Subcutaneous abdominal adipose tissue (tissue), 5 donors: ENCODE measurements around the gene DCHS1.

Source experiments
- H3K27ac ChIP-seq: one replicate; pipeline ENCODE4 v1.7.0; 2013; ENCODE audit warnings: low read depth, mild to moderate bottlenecking, inconsistent platforms, low read length, moderate library complexity
- H3K27me3 ChIP-seq, 5 donors: one replicate each; pipeline ENCODE4 v1.7.0; 2013; ENCODE audit warnings: low read length in 5 of 5, inconsistent platforms in 1 of 5; ENCODE audit not compliant: control insufficient read depth in 5 of 5, insufficient read depth in 4 of 5
- H3K36me3 ChIP-seq, 5 donors: one replicate each; pipeline ENCODE4 v1.7.0; 2013; ENCODE audit warnings: low read length in 5 of 5; ENCODE audit not compliant: control insufficient read depth in 5 of 5, insufficient read depth in 5 of 5
- H3K4me1 ChIP-seq, 5 donors: one replicate each; pipeline ENCODE4 v1.7.0; 2013; ENCODE audit warnings: low read length in 5 of 5, mild to moderate bottlenecking in 3 of 5, moderate library complexity in 1 of 5; ENCODE audit not compliant: control insufficient read depth in 5 of 5, insufficient read depth in 5 of 5
- H3K4me3 ChIP-seq, 5 donors: one replicate each; pipeline ENCODE4 v1.7.0; 2013; ENCODE audit warnings: low read length in 5 of 5, low read depth in 1 of 5
- H3K9ac ChIP-seq, 5 donors: one replicate each; pipeline ENCODE4 v1.7.0; 2013; ENCODE audit warnings: low read length in 5 of 5, mild to moderate bottlenecking in 4 of 5, moderate library complexity in 3 of 5
- H3K9me3 ChIP-seq, 5 donors: one replicate each; pipeline ENCODE4 v1.7.0; 2013; ENCODE audit warnings: low read length in 5 of 5; ENCODE audit not compliant: control insufficient read depth in 5 of 5
- donor health status: healthy.
- donor health status: healthy.
- donor health status: healthy.
- donor health status: healthy.
- donor health status: healthy.

DCHS1 gene

GRCh38 chr11:6629892-6630631 is 25.5 kb downstream of the DCHS1 start:
- H3K27me3 ChIP-seq, result no peaks in the 10 kb centered on the region
- peaks cover 0 to 19% (median 3%) of the 10 kb centered on the region in 5 donors for H3K4me1 ChIP-seq
- no peak overlapping the region for H3K27ac ChIP-seq
- H3K9ac ChIP-seq, result no peak overlapping the region
- H3K4me3 ChIP-seq, result no peak overlapping the region
- H3K9me3 ChIP-seq, result no peaks in the 10 kb centered on the region
- peaks cover 0 to 81% (median 77%) of the 10 kb centered on the region in 5 donors for H3K36me3 ChIP-seq

DNA sequence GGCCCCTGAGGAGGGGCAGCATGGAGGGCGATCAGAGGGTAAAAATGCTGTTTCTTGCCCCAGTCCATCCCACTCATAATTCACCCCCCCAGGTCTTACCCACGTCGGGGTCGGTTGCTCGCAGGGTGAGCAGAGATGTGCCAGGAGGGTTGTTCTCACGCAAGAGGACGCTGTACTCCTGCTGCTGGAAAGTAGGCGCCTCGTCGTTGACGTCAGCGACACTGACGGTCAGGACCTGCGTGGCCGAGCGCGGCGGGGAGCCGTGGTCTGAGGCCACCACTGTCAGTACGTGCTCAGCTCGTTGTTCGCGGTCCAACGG is 26.1 kb downstream of the DCHS1 start:
- H3K4me3 ChIP-seq, result no peak overlapping the region
- peaks cover 0 to 86% (median 82%) of the 10 kb centered on the region in 5 donors for H3K36me3 ChIP-seq
- H3K27me3 ChIP-seq, result no peaks in the 10 kb centered on the region
- no peak overlapping the region for H3K27ac ChIP-seq
- H3K9ac ChIP-seq, result no peak overlapping the region
- H3K4me1 ChIP-seq, result peaks cover 0 to 13% (median 0%) of the 10 kb centered on the region in 5 donors
- no peaks in the 10 kb centered on the region for H3K9me3 ChIP-seq

DNA sequence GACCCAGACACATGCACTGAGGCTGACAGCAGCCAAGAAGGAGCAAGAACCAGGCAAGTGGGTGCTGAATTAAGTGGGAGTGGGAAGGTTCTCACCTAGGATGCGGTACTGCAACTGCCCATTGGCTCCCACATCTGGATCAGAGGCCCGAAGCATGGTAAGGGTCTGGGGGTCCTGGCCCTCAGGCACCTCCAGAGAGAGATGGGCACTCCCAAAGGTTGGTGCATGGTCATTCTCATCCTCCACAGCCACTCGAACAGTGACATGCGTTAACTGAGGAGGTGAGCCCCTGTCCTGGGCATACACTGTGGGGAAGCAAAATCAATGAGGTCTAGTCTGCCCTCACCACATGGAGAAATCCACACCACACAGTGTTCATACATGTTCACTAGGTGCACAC is 27.1 kb downstream of the DCHS1 start:
- Histone ChIP-seq H3K4me3 (no peak overlapping the region), H3K27ac (no peak overlapping the region), H3K9me3 (no peaks in the 10 kb centered on the region), H3K4me1 (peaks cover 0 to 3% (median 0%) of the 10 kb centered on the region in 5 donors), H3K27me3 (no peaks in the 10 kb centered on the region), H3K9ac (no peak overlapping the region), H3K36me3 (peaks cover 0 to 93% (median 89%) of the 10 kb centered on the region in 5 donors)

GRCh38 chr11:6627762-6628241 is 27.8 kb downstream of the DCHS1 start:
- Histone ChIP-seq H3K4me3 (no peak overlapping the region), H3K27ac (no peak overlapping the region), H3K4me1 (peaks cover 0 to 2% (median 0%) of the 10 kb centered on the region in 5 donors), H3K36me3 (peaks cover 0 to 91% (median 88%) of the 10 kb centered on the region in 5 donors), H3K9ac (no peak overlapping the region), H3K9me3 (no peaks in the 10 kb centered on the region), H3K27me3 (no peaks in the 10 kb centered on the region)

DNA sequence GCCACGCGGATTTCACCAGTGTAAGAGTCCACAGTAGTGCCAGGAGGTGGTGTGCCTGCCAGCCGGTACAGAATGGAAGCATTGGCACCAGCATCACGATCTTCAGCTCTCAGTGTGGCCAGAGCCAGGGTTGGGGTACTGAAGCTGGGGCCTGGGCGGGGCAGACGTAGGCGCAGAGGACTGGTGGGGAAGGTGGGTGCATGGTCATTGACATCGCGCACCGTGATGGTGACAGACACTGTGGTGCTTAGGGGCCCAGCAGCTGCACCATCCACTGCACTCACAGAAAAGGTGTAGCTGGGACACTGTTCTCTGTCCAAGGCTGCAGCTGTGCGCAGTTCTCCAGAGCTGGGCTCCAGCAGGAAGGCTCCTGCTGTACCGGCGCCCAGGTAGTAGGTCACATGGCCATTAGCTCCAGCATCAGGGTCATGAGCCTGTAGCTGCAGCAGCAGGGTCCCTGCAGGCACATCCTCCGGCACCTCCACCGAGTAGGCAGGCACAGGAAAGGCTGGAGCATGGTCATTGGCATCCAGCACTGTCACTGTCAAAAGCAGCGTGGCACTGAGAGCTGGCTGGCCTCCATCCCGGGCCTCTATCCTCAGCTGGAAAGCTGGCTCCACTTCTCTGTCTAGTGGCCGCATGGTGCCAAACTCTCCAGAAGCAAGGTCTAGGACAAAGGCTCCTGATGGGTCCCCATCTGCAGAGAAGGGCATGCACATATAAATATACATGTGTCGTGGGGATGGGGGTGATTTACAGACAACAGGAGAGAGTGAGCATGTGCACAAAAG is 28.4 kb downstream of the DCHS1 start:
- no peak overlapping the region for H3K4me3 ChIP-seq
- H3K27me3 ChIP-seq, result no peaks in the 10 kb centered on the region
- peaks cover 0 to 2% (median 0%) of the 10 kb centered on the region in 5 donors for H3K4me1 ChIP-seq
- H3K9ac ChIP-seq, result no peak overlapping the region
- H3K9me3 ChIP-seq, result no peaks in the 10 kb centered on the region
- H3K36me3 ChIP-seq, result peaks cover 0 to 90% (median 82%) of the 10 kb centered on the region in 5 donors
- no peak overlapping the region for H3K27ac ChIP-seq

- Histone ChIP-seq H3K36me3 (peaks cover 0 to 81% (median 69%) of the 10 kb centered on the region in 5 donors), H3K9ac (no peak overlapping the region), H3K4me3 (no peak overlapping the region), H3K27ac (no peak overlapping the region), H3K4me1 (peaks cover 0 to 2% (median 0%) of the 10 kb centered on the region in 5 donors), H3K27me3 (no peaks in the 10 kb centered on the region), H3K9me3 (no peaks in the 10 kb centered on the region)
Observed at GRCh38 chr11:6625832-6626420, 29.7 kb downstream of the DCHS1 start.

- Histone ChIP-seq H3K36me3 (peaks cover 0 to 74% (median 66%) of the 10 kb centered on the region in 5 donors), H3K9me3 (no peaks in the 10 kb centered on the region), H3K4me1 (peaks cover 0 to 2% (median 0%) of the 10 kb centered on the region in 5 donors), H3K27ac (no peak overlapping the region), H3K9ac (no peak overlapping the region), H3K27me3 (no peaks in the 10 kb centered on the region), H3K4me3 (no peak overlapping the region)
Observed at GRCh38 chr11:6625156-6625831, 30.3 kb downstream of the DCHS1 start.

DNA sequence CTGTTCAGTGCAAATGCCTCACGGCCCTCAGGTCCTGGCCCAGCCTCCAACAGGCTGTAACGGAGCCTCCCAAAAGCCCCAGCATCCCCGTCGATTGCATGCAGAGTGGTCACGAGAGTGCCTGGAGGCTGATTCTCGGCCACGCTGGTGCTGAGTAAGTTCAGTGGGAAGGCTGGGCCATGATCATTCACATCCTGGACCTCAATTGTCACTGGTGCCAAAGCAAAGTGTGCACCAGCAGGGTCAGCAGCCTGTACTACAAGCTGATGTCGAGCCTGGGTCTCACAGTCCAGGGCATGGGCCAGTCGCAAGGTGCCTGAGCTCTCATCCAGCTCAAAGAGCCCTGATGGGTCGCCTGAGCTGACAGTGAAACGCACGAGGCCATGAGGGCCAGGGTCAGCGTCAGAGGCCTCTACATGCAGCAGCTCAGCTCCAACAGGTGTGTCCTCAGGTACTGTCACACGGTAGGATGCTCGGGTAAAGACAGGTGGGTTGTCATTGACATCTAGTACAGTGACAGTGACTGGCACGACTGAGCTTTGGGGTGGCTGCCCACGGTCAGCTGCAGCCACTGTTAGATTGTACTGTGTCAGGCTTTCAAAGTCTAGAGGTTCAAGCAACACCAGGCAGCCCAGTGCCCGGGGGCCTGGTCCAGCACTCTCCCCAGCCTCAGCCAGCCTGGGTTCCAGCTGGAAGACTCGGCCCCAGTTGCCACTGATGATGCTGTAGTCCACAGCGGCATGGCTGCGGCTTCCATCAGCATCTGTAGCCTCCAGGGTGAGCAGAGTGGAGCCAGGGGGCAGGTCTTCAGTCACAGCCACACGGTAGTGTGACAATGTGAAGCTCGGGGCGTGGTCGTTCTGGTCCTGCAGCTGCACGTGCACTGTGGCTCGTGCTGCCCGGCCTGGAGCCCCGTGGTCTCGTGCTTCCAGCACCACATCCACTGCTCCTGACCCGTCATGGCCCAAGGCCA is 31.9 kb downstream of the DCHS1 start:
- no peaks in the 10 kb centered on the region for H3K9me3 ChIP-seq
- no peak overlapping the region for H3K4me3 ChIP-seq
- no peaks in the 10 kb centered on the region for H3K27me3 ChIP-seq
- H3K27ac ChIP-seq, result no peak overlapping the region
- peaks cover 2 to 13% (median 9%) of the 10 kb centered on the region in 5 donors for H3K4me1 ChIP-seq
- H3K36me3 ChIP-seq, result peaks cover 0 to 59% (median 52%) of the 10 kb centered on the region in 5 donors
- H3K9ac ChIP-seq, result no peak overlapping the region
